Effector memory CD8-positive, alpha-beta T cell (primary cell): ENCODE measurements around the gene SGPL1.

Experiments used
- ATAC-seq: fragments of 150-1000 bp; cut with Tn5 transposase; replicated peaks from 2 replicates; pipeline ENCODE4 v1.10.0; 2021; ENCODE audit warnings: mild to moderate bottlenecking, moderate library complexity
- DNase-seq, 3 experiments: peaks; one replicate each; pipeline ENCODE4 v3.0.0; 2021
- H3K27ac Mint-ChIP-seq, 2 donors: one replicate each; pipeline ENCODE4 v1.8.0; 2022; ENCODE audit warnings: mild to moderate bottlenecking in 2 of 2, mixed read lengths in 2 of 2, moderate library complexity in 2 of 2
- H3K27me3 Mint-ChIP-seq, 2 donors: one replicate each; pipeline ENCODE4 v1.8.0; 2022; ENCODE audit warnings: mixed read lengths in 2 of 2
- H3K36me3 Mint-ChIP-seq: one replicate; pipeline ENCODE4 v1.8.0; 2022; ENCODE audit warnings: mild to moderate bottlenecking, moderate library complexity, mixed read lengths; ENCODE audit not compliant: insufficient read depth
- H3K4me1 Mint-ChIP-seq, 2 donors: one replicate each; pipeline ENCODE4 v1.8.0; 2022; ENCODE audit warnings: low read depth in 2 of 2, mixed read lengths in 2 of 2
- H3K4me3 Mint-ChIP-seq, 2 donors: one replicate each; pipeline ENCODE4 v1.8.0; 2022; ENCODE audit warnings: mild to moderate bottlenecking in 2 of 2, mixed read lengths in 2 of 2, moderate library complexity in 2 of 2
- H3K9me3 Mint-ChIP-seq, 2 donors: one replicate each; pipeline ENCODE4 v1.8.0; 2022; ENCODE audit warnings: mixed read lengths in 2 of 2

The SGPL1 gene

GRCh38 chr10:70785190-70785589 is 30.6 kb upstream of the SGPL1 start, which contains the start of gene TBATA:
TBATA (minus strand) TSS chr10:70785377; CDS start chr10:70783379, 1,998 bp downstream.
- Mint-ChIP-seq H3K27me3 (peaks cover 0 to 9% of the 10 kb centered on the region in 2 donors), H3K4me3 (no peak within 1 kb of the TSS), H3K9me3 (no peaks in the 10 kb centered on the region), H3K27ac (no peak within 1 kb of the TSS), H3K36me3 (no peaks in the 10 kb centered on the region), H3K4me1 (peaks cover 13 to 14% of the 10 kb centered on the region in 2 donors)
- no peak for DNase-seq
- ATAC-seq, result peak; percentile 52

GRCh38 chr10:70786799-70787415 is 28.8 kb upstream of the SGPL1 start:
- H3K36me3 Mint-ChIP-seq, result no peaks in the 10 kb centered on the region
- peak overlapping the region in 1 of 2 donors; percentile 36 for H3K27ac Mint-ChIP-seq
- no peak for DNase-seq
- ATAC-seq, result peak; percentile 21
- no peak overlapping the region for H3K4me3 Mint-ChIP-seq
- no peaks in the 10 kb centered on the region for H3K9me3 Mint-ChIP-seq
- peaks cover 14 to 26% of the 10 kb centered on the region in 2 donors for H3K4me1 Mint-ChIP-seq
- H3K27me3 Mint-ChIP-seq, result peaks cover 0 to 17% of the 10 kb centered on the region in 2 donors

- peaks cover 0 to under 1% of the 10 kb centered on the region in 2 donors for H3K9me3 Mint-ChIP-seq
- ATAC-seq (no peak), DNase-seq (no peak)
- H3K4me1 Mint-ChIP-seq, result peaks cover 3 to 19% of the 10 kb centered on the region in 2 donors
- H3K36me3 Mint-ChIP-seq, result no peaks in the 10 kb centered on the region
- H3K4me3 Mint-ChIP-seq, result peak overlapping the region in 1 of 2 donors; percentile 13
- H3K27ac Mint-ChIP-seq, result peak overlapping the region in 1 of 2 donors; percentile 63
- peaks cover 2 to 32% of the 10 kb centered on the region in 2 donors for H3K27me3 Mint-ChIP-seq
These were observed 24.2 kb upstream of the SGPL1 start for GRCh38 chr10:70791386-70792039.

GRCh38 chr10:70795613-70796012 is 20.1 kb upstream of the SGPL1 start:
- peaks cover 25 to 66% of the 10 kb centered on the region in 2 donors for H3K27me3 Mint-ChIP-seq
- DNase-seq, result no peak

DNA sequence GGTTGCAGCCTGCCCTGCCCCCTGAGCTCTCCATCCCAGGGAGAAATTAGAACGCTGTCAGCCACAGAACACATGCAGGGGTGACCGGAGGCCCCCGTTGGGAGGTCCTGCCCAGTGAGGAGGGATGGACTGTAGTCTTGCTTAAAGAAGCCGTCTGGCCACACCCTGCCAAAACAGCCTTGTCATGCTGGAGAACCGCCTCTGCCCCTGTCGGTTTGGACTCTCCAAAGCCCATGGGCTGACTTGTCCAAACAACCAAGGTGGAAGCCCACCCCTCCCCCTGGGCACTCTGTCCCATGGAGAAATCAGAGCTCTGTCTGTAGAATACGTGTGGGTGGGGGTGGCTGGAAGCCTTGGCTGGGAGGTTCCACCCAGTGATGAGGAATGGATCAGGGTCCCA is 17.9 kb upstream of the SGPL1 start:
- H3K4me3 Mint-ChIP-seq, result no peak overlapping the region
- no peak overlapping the region for H3K27ac Mint-ChIP-seq
- peaks cover 36 to 49% of the 10 kb centered on the region in 2 donors for H3K27me3 Mint-ChIP-seq
- H3K9me3 Mint-ChIP-seq, result peaks cover 0 to 2% of the 10 kb centered on the region in 2 donors
- no peak for DNase-seq
- H3K36me3 Mint-ChIP-seq, result no peaks in the 10 kb centered on the region
- no peak for ATAC-seq
- no peaks in the 10 kb centered on the region for H3K4me1 Mint-ChIP-seq

More at GRCh38 chr10:70795613-70796012, 20.1 kb upstream of the SGPL1 start:
- peaks cover 0 to 2% of the 10 kb centered on the region in 2 donors for H3K9me3 Mint-ChIP-seq
- H3K36me3 Mint-ChIP-seq, result no peaks in the 10 kb centered on the region
- H3K4me3 Mint-ChIP-seq, result no peak overlapping the region
- no peak overlapping the region for H3K27ac Mint-ChIP-seq
- ATAC-seq, result no peak
- peaks cover 0 to 10% of the 10 kb centered on the region in 2 donors for H3K4me1 Mint-ChIP-seq

GRCh38 chr10:70799124-70799523 is 16.6 kb upstream of the SGPL1 start:
- H3K4me1 Mint-ChIP-seq, result no peaks in the 10 kb centered on the region
- ATAC-seq (no peak), DNase-seq (no peak)
- no peak overlapping the region for H3K4me3 Mint-ChIP-seq
- H3K9me3 Mint-ChIP-seq, result peaks cover 0 to 2% of the 10 kb centered on the region in 2 donors
- no peak overlapping the region for H3K27ac Mint-ChIP-seq
- H3K36me3 Mint-ChIP-seq, result no peaks in the 10 kb centered on the region
- H3K27me3 Mint-ChIP-seq, result peaks cover 43 to 44% of the 10 kb centered on the region in 2 donors

- H3K27me3 Mint-ChIP-seq, result peaks cover 46% of the 10 kb centered on the region in 2 donors
- no peaks in the 10 kb centered on the region for H3K36me3 Mint-ChIP-seq
- no peaks in the 10 kb centered on the region for H3K9me3 Mint-ChIP-seq
- peaks cover 0 to 2% of the 10 kb centered on the region in 2 donors for H3K4me1 Mint-ChIP-seq
- no peak overlapping the region for H3K27ac Mint-ChIP-seq
- H3K4me3 Mint-ChIP-seq, result no peak overlapping the region
- DNase-seq (no peak), ATAC-seq (no peak)
These were observed 13.9 kb upstream of the SGPL1 start for GRCh38 chr10:70801854-70802253.

DNA sequence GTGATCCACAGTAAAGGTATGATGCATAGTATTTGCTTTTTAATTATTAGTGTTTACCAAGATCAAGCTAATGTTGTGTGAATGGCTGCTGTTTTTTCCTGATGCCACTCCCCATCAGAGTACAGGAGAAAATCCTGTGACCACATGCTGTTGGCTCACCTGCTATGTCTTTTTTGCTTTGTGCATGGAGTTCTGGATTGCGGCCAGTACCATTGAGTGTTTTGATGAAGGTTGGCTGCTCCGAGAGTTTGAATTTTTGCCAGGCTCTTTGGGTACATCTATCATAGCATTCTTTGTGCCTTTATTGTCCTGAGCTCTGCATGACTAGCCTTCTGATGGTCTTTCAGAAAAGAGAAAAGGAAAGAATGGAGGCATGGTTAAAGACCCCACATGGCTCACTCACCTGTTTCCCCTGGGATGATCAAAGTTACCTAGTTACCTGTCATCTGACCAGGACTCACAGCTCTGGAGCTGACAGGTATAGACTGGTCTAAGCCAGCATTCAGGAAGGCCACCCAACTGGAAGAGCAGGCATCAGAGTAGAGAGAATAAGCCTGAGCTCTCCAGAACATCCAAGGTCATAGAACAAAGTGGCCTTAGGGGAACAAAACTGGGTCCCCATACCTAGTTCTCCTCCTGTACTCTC is 11.8 kb upstream of the SGPL1 start:
- Mint-ChIP-seq H3K27ac (no peak overlapping the region), H3K36me3 (no peaks in the 10 kb centered on the region), H3K4me1 (peaks cover 0 to 2% of the 10 kb centered on the region in 2 donors), H3K4me3 (no peak overlapping the region), H3K9me3 (no peaks in the 10 kb centered on the region), H3K27me3 (peaks cover 34 to 43% of the 10 kb centered on the region in 2 donors)
- ATAC-seq (no peak), DNase-seq (no peak)

DNA sequence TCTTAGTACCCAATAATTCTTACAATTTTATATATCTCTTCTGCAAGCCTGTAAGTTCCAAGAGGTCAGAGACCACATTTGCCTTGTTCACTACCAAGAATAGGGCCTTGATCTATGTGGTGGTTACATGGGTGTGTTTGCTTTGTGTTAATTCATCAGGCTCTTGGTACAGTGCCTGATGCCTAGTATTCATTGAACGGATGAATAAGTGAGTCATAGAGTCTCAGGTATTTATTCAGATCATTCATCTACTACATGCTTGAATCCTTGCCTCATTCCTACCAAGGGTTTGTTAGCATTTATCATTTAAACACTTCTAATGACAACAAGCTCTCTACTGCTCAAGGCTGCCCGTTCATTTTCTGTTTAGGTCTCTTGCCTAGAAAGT is 11.3 kb upstream of the SGPL1 start:
- ATAC-seq, result no peak
- H3K27me3 Mint-ChIP-seq, result peaks cover 29 to 38% of the 10 kb centered on the region in 2 donors

DNA sequence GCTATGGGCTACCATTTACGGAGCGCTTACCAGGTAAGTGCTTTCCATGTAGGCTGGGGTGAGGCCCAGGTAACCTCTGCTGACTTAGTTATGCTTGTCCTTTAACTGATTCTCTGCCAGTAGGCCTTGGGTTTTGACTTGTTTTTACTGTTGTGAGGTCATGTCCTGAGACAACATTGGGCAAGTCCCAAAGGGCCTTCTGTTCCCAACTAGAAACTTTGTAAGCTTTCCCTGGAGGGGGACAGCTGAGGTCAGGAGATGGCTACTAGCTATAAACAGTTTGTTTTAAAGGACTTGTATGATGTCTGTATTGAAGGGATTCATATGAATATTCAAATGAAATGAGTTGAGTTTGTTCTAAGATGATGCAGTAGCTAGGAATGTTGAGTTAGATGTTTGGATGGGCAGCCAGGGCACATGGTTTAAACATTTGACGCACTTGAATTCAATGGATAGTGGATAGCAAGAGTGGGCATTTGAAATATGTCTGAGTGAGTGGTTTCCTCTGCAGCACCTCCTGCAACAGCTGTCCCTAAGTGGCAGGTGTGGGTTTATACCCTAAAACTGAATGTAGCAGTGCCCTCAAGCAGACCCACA is 10.0 kb upstream of the SGPL1 start:
- Mint-ChIP-seq H3K4me1 (peaks cover 0 to 2% of the 10 kb centered on the region in 2 donors), H3K27me3 (peaks cover 23 to 33% of the 10 kb centered on the region in 2 donors), H3K4me3 (no peak overlapping the region), H3K9me3 (no peaks in the 10 kb centered on the region), H3K36me3 (no peaks in the 10 kb centered on the region), H3K27ac (no peak overlapping the region)
- no peak for ATAC-seq
- DNase-seq, result no peak

More for the DNA sequence above, 11.3 kb upstream of the SGPL1 start:
- Mint-ChIP-seq H3K27ac (no peak overlapping the region), H3K9me3 (no peaks in the 10 kb centered on the region), H3K4me1 (peaks cover 0 to 2% of the 10 kb centered on the region in 2 donors), H3K36me3 (no peaks in the 10 kb centered on the region), H3K4me3 (no peak overlapping the region)
- no peak for DNase-seq

DNA sequence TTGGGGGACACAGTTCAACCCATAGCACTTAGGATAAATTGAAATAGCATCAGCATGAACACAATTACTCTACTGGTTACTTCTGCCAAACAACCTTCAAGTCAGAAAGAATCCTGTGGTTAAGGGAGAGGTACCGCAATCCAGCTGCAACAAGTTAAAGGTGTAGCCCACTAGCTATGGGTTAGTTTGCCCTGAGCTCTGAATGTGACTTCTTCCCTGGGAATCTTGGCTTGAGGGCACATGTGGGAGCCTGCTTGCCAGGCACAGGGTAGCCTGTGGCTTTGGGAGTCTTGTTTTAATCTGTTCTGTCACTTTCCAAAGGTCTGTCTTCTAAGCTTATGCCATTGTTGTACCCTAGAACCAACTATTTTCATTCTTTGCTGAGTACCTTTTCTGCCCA is 8.9 kb upstream of the SGPL1 start:
- no peak for DNase-seq
- Mint-ChIP-seq H3K4me1 (peaks cover 0 to 2% of the 10 kb centered on the region in 2 donors), H3K4me3 (no peak overlapping the region), H3K36me3 (no peaks in the 10 kb centered on the region), H3K27me3 (peaks cover 23 to 33% of the 10 kb centered on the region in 2 donors), H3K27ac (no peak overlapping the region), H3K9me3 (no peaks in the 10 kb centered on the region)
- ATAC-seq, result no peak

- Mint-ChIP-seq H3K27ac (no peak overlapping the region), H3K27me3 (peaks cover 23 to 26% of the 10 kb centered on the region in 2 donors), H3K4me1 (peaks cover 0 to 2% of the 10 kb centered on the region in 2 donors), H3K36me3 (no peaks in the 10 kb centered on the region), H3K9me3 (no peaks in the 10 kb centered on the region), H3K4me3 (no peak overlapping the region)
- ATAC-seq (no peak), DNase-seq (no peak)
These were observed 8.2 kb upstream of the SGPL1 start for GRCh38 chr10:70807556-70807955.

GRCh38 chr10:70809011-70809611 is 6.6 kb upstream of the SGPL1 start:
- no peak for ATAC-seq
- H3K9me3 Mint-ChIP-seq, result no peaks in the 10 kb centered on the region
- H3K27ac Mint-ChIP-seq, result no peak overlapping the region
- H3K4me3 Mint-ChIP-seq, result no peak overlapping the region
- H3K27me3 Mint-ChIP-seq, result peaks cover 15 to 23% of the 10 kb centered on the region in 2 donors
- DNase-seq, result no peak
- no peaks in the 10 kb centered on the region for H3K36me3 Mint-ChIP-seq
- H3K4me1 Mint-ChIP-seq, result peaks cover under 1 to 3% of the 10 kb centered on the region in 2 donors
